Measurements from ENCODE around the gene CASP9.

Gene CASP9

DNA sequence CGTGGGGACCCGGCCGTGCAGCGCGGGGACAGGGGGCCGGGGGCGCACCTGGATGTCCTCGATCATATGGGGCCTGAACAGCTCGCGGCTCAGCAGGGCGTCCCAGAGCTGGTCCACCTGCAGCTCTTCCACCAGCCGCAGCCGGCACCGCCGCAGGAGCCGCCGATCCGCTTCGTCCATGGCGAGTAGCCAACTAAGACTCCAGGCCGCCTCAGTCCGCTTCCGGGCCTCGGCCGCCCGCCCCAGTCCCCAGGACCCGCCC lies at the start of gene CASP9:
CASP9 (minus strand) TSS at position 195 of the 262 bp plus-strand sequence; CDS start at position 180, 15 bp downstream.
- H3K36me3 ChIP-seq (ENCODE audit: control insufficient read depth, insufficient read depth, low read length) = no peaks in the 10 kb centered on the region
- no peaks in the 10 kb centered on the region for H3K27me3 ChIP-seq (ENCODE audit: control insufficient read depth, insufficient read depth, low read length)
- peak within 1 kb of the TSS; percentile 77 for H3K9ac ChIP-seq (ENCODE audit: low read length)
- H3K27ac ChIP-seq (ENCODE audit: low read depth, low read length) = peak within 1 kb of the TSS; percentile 100
- peak within 1 kb of the TSS; percentile 91 for H3K4me3 ChIP-seq (ENCODE audit: low read length)
- peaks cover 22% of the 10 kb centered on the region for H3K4me1 ChIP-seq (ENCODE audit: control insufficient read depth, insufficient read depth, low read length)

DNA sequence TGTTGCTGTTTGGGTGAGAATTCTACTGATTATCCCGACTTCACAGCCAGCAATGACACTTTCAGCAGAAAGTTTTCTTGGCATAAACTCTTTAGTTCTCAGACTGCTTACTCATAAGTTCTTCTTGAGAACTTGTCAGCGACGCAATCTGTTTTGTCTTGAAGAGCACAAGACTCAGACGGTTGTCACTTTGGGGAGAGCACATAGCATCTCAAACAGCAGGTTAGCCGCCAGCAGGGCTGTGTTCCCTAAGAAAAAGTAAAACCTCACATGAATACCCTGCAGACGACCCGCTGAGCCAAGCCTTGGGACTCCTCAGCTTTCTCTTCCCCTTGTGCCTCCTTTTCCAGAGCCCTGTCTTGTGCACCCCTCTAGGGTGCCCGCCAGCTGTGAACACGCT lies 49.5 kb upstream of the CASP9 start:
- H3K9ac ChIP-seq (ENCODE audit: low read length) = no peak overlapping the region
- no peaks in the 10 kb centered on the region for H3K27me3 ChIP-seq (ENCODE audit: control insufficient read depth, insufficient read depth, low read length)
- H3K4me1 ChIP-seq (ENCODE audit: control insufficient read depth, insufficient read depth, low read length) = no peaks in the 10 kb centered on the region
- no peak overlapping the region for H3K4me3 ChIP-seq (ENCODE audit: low read length)
- peaks cover 6% of the 10 kb centered on the region for H3K36me3 ChIP-seq (ENCODE audit: control insufficient read depth, insufficient read depth, low read length)
- no peak overlapping the region for H3K27ac ChIP-seq (ENCODE audit: low read depth, low read length)

DNA sequence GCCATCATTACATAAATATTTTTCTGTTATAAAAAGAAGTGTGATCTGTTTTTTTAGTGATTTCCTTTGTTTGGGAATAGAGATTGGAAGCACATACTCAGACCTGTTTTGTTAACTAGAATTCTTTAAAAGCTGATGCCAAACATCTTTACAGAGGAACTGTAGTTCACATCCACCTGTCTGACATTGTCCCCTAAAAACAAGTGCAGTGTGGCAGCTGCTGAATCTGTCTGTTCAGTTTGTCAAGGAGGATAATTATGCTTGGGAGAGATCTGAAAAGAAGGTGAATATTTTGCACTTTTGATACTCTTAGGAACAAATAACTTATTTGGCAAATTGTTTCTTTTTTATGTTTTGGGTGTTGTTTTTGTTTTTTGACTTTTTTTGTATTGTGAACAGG lies 47.3 kb upstream of the CASP9 start:
- H3K36me3 ChIP-seq (ENCODE audit: control insufficient read depth, insufficient read depth, low read length) = peaks cover 15% of the 10 kb centered on the region
- H3K4me1 ChIP-seq (ENCODE audit: control insufficient read depth, insufficient read depth, low read length) = no peaks in the 10 kb centered on the region
- no peak overlapping the region for H3K4me3 ChIP-seq (ENCODE audit: low read length)
- H3K27me3 ChIP-seq (ENCODE audit: control insufficient read depth, insufficient read depth, low read length) = no peaks in the 10 kb centered on the region
- no peak overlapping the region for H3K27ac ChIP-seq (ENCODE audit: low read depth, low read length)
- H3K9ac ChIP-seq (ENCODE audit: low read length) = no peak overlapping the region

DNA sequence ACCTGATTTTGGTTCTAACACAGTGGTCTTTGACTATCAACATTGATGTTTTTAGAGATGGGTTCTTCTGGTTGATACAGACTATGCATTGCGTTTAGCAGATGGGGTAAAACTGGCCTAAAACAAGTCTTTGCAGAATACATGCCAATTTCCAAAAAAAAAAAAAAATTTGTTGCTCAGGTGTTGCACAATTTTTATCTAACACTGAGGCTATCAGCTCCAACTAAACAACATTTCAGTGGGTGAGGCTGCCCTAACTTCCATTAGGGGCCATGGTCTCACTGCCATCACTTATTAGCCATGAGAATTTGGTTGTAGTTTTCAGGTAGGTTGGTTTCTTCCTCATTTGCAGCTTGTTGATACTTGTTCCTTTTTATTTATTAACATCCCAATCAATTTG lies 46.8 kb upstream of the CASP9 start:
- no peak overlapping the region for H3K9ac ChIP-seq (ENCODE audit: low read length)
- H3K36me3 ChIP-seq (ENCODE audit: control insufficient read depth, insufficient read depth, low read length) = peaks cover 19% of the 10 kb centered on the region
- H3K27ac ChIP-seq (ENCODE audit: low read depth, low read length) = no peak overlapping the region
- no peaks in the 10 kb centered on the region for H3K27me3 ChIP-seq (ENCODE audit: control insufficient read depth, insufficient read depth, low read length)
- H3K4me3 ChIP-seq (ENCODE audit: low read length) = no peak overlapping the region
- H3K4me1 ChIP-seq (ENCODE audit: control insufficient read depth, insufficient read depth, low read length) = no peaks in the 10 kb centered on the region

DNA sequence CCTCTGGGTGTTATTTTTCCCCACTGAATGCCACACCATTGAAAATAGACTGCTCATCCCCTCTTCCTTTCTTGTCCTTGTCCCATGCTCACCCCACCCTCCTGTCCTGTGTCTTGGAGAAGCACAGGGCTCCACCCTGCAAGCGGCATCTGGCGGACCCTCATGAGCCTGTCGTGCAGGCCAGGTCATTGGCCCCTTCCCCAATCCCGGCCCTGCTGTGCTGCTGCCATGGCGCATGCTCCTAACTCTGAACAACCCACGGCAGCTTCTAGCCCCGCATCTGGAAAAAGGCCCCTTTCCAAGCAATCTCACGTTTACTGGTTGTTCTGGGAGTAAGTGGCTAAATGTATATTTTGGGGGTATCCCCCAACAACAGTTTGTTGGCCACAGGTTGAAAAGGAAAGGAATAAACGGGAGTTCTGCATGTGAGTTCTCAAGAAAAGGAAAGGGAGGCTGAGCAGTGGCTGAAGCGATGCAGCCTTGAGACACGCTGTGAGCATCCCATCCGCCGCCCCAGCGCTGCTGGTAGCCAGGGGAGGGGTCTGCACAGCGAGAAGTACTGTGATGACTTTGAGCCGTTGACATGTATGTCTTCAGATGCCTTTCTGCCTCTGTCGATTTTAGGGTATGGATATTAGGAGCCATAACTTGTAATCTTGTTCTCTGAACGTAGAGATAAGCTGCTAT lies 44.5 kb upstream of the CASP9 start:
- Histone ChIP-seq H3K27ac (ENCODE audit: low read depth, low read length) (no peak overlapping the region), H3K36me3 (ENCODE audit: control insufficient read depth, insufficient read depth, low read length) (peaks cover 33% of the 10 kb centered on the region)

DNA sequence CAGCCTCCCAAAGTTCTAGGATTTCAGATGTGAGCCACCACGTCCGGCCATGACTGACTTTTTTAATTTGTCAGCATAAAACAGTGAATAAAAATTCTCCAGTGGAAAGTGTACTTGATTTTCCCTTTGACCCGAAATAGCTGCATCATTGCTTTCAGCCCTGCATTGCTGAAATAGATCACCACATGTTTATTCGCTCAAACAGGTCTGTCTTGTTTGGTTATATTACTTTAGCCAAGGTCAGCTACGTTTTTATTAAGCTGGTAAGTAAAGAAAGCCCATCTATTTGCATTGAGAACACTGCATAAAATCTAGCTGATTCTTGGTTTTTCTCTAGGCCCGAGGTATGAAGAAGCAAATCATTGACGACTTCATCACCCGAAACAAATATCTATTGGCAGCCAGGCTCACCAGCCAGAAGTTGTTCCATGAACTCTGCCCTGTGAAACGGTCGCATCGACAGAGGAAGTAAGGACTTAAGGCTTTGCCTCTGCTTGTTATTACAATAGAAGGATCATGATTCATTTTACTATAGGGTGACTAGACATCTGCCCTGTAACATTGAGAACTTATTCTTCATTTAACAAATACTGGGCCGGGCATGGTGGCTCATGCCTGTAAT lies 35.3 kb upstream of the CASP9 start:
- no peak overlapping the region for H3K27ac ChIP-seq (ENCODE audit: low read depth, low read length)
- no peaks in the 10 kb centered on the region for H3K27me3 ChIP-seq (ENCODE audit: control insufficient read depth, insufficient read depth, low read length)
- H3K4me3 ChIP-seq (ENCODE audit: low read length) = no peak overlapping the region
- H3K36me3 ChIP-seq (ENCODE audit: control insufficient read depth, insufficient read depth, low read length) = peaks cover 20% of the 10 kb centered on the region
- H3K9ac ChIP-seq (ENCODE audit: low read length) = no peak overlapping the region
- H3K4me1 ChIP-seq (ENCODE audit: control insufficient read depth, insufficient read depth, low read length) = no peaks in the 10 kb centered on the region

More for the DNA sequence above, 44.5 kb upstream of the CASP9 start:
- H3K9ac ChIP-seq (ENCODE audit: low read length) = no peak overlapping the region
- H3K27me3 ChIP-seq (ENCODE audit: control insufficient read depth, insufficient read depth, low read length) = no peaks in the 10 kb centered on the region
- no peak overlapping the region for H3K4me3 ChIP-seq (ENCODE audit: low read length)
- H3K4me1 ChIP-seq (ENCODE audit: control insufficient read depth, insufficient read depth, low read length) = no peaks in the 10 kb centered on the region

DNA sequence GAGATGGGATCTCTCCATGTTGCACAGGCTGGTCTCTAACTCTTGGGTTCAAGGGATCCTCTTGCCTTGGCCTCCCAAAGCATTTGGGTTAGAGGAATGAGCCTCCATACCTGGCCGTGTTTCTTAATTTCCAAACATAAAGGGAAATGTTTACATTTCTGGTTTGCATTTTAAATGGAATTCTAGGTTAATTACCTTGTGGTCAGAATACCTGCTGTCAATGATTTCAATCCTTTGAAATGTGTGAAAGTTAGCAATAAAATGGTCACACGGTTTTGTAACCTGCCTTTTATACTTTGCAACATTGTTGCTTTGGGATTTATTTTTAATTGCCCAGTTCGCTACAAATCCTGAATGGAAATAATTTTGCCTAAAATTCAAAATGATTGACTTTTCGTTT lies 34.5 kb upstream of the CASP9 start:
- Histone ChIP-seq H3K36me3 (ENCODE audit: control insufficient read depth, insufficient read depth, low read length) (peaks cover 13% of the 10 kb centered on the region), H3K4me3 (ENCODE audit: low read length) (no peak overlapping the region), H3K9ac (ENCODE audit: low read length) (no peak overlapping the region), H3K27ac (ENCODE audit: low read depth, low read length) (no peak overlapping the region), H3K27me3 (ENCODE audit: control insufficient read depth, insufficient read depth, low read length) (no peaks in the 10 kb centered on the region), H3K4me1 (ENCODE audit: control insufficient read depth, insufficient read depth, low read length) (no peaks in the 10 kb centered on the region)

DNA sequence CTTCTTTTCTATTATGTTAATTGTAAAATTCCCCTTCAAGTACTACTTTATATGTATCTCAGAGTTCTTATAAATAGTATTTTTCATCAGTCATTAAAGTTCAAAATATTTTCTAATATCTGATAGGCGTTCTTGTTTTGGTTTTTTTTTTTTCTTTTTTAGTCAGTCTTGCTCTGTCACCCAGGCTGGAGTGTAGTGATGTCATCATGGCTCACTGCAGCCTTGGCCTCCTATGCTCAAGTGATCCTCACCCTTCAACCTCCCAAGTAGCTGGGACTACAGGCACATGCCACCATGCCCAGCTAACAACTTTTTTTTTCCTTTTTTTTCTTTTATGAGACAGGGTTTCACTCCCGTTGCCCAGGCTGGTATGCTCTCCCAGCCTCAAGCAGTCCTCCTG lies 33.6 kb upstream of the CASP9 start:
- Histone ChIP-seq H3K4me1 (ENCODE audit: control insufficient read depth, insufficient read depth, low read length) (no peaks in the 10 kb centered on the region), H3K9ac (ENCODE audit: low read length) (no peak overlapping the region), H3K27ac (ENCODE audit: low read depth, low read length) (no peak overlapping the region), H3K36me3 (ENCODE audit: control insufficient read depth, insufficient read depth, low read length) (peaks cover 10% of the 10 kb centered on the region), H3K27me3 (ENCODE audit: control insufficient read depth, insufficient read depth, low read length) (no peaks in the 10 kb centered on the region), H3K4me3 (ENCODE audit: low read length) (no peak overlapping the region)

DNA sequence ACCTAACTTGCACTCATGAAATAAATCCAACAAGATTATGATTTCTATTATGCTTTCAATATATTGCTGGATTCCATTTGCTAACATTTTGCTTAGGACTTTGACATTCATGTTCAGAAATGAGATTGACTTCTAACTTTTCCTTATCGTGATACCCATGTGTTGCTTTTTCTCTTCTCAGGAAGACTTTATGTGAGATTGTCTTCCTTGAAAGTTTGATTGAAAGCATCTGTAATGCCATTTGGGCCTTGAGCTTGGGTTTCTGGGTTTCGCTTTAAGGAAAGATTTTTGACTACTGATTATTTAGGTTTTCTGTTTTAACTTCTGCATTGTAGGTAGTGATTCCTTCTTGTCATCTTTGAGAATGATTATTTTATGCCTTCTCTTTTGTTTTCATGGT lies 33.0 kb upstream of the CASP9 start:
- Histone ChIP-seq H3K27ac (ENCODE audit: low read depth, low read length) (no peak overlapping the region), H3K4me3 (ENCODE audit: low read length) (no peak overlapping the region), H3K27me3 (ENCODE audit: control insufficient read depth, insufficient read depth, low read length) (no peaks in the 10 kb centered on the region), H3K36me3 (ENCODE audit: control insufficient read depth, insufficient read depth, low read length) (peaks cover 8% of the 10 kb centered on the region), H3K4me1 (ENCODE audit: control insufficient read depth, insufficient read depth, low read length) (no peaks in the 10 kb centered on the region), H3K9ac (ENCODE audit: low read length) (no peak overlapping the region)

DNA sequence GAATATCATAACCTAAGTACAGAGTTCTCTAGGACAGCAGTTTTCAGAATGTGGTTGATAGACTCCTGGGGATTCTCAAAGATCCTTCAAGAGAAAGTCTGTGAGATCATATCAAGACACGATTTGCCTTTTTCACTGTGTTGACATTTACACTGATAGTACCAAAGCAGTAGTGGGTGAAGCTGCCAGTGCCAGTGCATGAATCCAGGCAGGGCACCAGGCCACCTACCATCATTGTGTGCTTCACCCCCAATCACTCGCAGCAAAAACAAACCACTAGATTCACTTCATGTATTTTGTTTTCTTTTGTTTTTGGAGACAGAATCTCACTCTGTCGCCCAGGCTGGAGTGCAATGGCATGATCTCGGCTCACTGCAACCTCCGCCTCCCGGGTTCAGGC lies 26.6 kb upstream of the CASP9 start:
- no peak overlapping the region for H3K9ac ChIP-seq (ENCODE audit: low read length)
- H3K27me3 ChIP-seq (ENCODE audit: control insufficient read depth, insufficient read depth, low read length) = no peaks in the 10 kb centered on the region
- H3K4me3 ChIP-seq (ENCODE audit: low read length) = no peak overlapping the region
- peaks cover 16% of the 10 kb centered on the region for H3K36me3 ChIP-seq (ENCODE audit: control insufficient read depth, insufficient read depth, low read length)
- no peak overlapping the region for H3K27ac ChIP-seq (ENCODE audit: low read depth, low read length)
- no peaks in the 10 kb centered on the region for H3K4me1 ChIP-seq (ENCODE audit: control insufficient read depth, insufficient read depth, low read length)

DNA sequence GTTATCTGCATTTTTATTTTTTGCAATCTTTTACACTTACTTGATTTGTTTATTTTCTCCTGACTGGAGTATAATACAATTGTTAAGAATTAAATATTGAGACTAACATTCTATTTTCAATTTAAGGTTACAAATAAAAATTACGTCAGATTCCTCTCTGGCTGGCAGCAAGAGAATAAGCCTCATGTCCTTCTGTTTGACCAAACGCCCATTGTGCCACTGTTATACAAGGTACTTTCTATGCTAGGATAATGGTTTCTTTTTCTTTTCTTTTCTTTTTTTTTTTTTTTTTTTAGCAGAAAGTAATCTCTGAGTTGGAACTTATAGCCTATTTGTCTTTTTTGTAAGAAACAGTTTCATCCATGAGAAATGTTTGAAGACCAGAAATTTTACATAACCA lies 22.6 kb upstream of the CASP9 start:
- no peak overlapping the region for H3K4me3 ChIP-seq (ENCODE audit: low read length)
- peaks cover 27% of the 10 kb centered on the region for H3K36me3 ChIP-seq (ENCODE audit: control insufficient read depth, insufficient read depth, low read length)
- no peaks in the 10 kb centered on the region for H3K27me3 ChIP-seq (ENCODE audit: control insufficient read depth, insufficient read depth, low read length)
- no peaks in the 10 kb centered on the region for H3K4me1 ChIP-seq (ENCODE audit: control insufficient read depth, insufficient read depth, low read length)
- no peak overlapping the region for H3K9ac ChIP-seq (ENCODE audit: low read length)
- H3K27ac ChIP-seq (ENCODE audit: low read depth, low read length) = no peak overlapping the region

DNA sequence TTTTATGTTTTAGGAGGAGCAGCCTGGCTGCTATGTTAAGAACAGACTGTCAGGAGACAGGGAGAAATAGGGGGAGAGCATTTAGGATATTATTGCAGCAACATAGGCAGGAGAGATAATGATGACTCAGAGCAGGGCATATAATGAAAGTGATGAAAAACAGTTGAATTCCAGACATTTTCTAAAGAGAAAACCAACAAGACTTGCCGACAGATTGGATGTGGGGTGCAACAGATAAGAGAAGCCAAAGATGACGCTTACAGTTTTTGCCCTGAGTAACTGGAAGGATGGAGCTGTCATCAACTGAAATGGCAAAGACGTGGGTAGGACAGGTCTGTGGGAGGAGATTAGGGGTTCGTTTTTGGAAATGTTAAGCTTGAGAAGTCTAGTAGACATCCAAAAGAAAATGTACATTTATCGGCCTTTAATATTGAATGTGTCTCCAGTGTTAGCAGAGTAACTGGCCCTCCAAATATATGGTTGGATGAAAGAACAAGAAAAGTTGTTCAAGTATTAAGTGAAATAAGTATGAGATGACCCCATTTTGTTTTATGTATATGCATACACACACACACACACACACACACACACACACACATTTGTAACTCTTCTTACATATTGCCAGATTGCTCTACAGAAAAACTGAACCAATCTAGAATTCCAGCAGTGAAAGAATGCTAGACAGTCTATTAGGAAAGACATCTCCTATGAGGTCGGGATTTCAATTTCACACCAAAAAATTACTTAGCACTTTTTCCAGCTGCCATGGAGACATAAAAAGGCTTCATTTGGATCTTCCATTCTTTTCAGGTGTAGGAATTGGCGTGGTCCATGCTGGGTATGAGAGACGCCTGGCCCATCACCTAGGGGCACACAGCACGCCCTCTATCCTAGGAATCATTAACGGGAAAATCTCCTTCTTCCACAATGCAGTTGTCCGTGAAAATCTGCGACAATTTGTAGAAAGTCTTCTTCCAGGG lies 19.9 kb upstream of the CASP9 start:
- no peaks in the 10 kb centered on the region for H3K4me1 ChIP-seq (ENCODE audit: control insufficient read depth, insufficient read depth, low read length)
- H3K27ac ChIP-seq (ENCODE audit: low read depth, low read length) = no peak overlapping the region
- H3K27me3 ChIP-seq (ENCODE audit: control insufficient read depth, insufficient read depth, low read length) = no peaks in the 10 kb centered on the region
- H3K36me3 ChIP-seq (ENCODE audit: control insufficient read depth, insufficient read depth, low read length) = peaks cover 39% of the 10 kb centered on the region
- no peak overlapping the region for H3K4me3 ChIP-seq (ENCODE audit: low read length)
- H3K9ac ChIP-seq (ENCODE audit: low read length) = no peak overlapping the region
